Natural killer cell (primary cell): ENCODE results near the gene NME7. TPM values are rescaled to one million over a fixed set of nuclear protein-coding genes. Genes with fewer than 3 reads are reported as not detected.

Experiments
- ATAC-seq, 3 donors: fragments of 150-1000 bp in 2 of 3; fragments of 200-7000 bp in 1 of 3; cut with Tn5 transposase; 1 replicate in 1 of 3; 2 replicates in 2 of 3; pipeline ENCODE4 v1.10.0; 2021; ENCODE audit warnings: mild to moderate bottlenecking in 2 of 3, moderate library complexity in 2 of 3
- DNase-seq, 2 donors: peaks; one replicate each; pipeline versions ENCODE4 v3.0.0 to v3.0.0-alpha.2; 2013 to 2021; ENCODE audit warnings: mixed read lengths in 1 of 2
- H3K27ac ChIP-seq: one replicate; pipeline ENCODE4 v1.5.1; 2013; ENCODE audit warnings: mild to moderate bottlenecking, low read length
- H3K27me3 ChIP-seq: one replicate; pipeline ENCODE4 v1.6.1; 2013; ENCODE audit warnings: low read length; ENCODE audit not compliant: control insufficient read depth, insufficient read depth
- H3K36me3 ChIP-seq: one replicate; pipeline ENCODE4 v1.6.1; 2013; ENCODE audit warnings: low read length; ENCODE audit not compliant: control insufficient read depth, insufficient read depth
- H3K4me1 ChIP-seq: one replicate; pipeline ENCODE4 v1.6.1; 2013; ENCODE audit warnings: low read length; ENCODE audit not compliant: control insufficient read depth, insufficient read depth
- H3K4me3 ChIP-seq: one replicate; pipeline ENCODE4 v1.5.1; 2013; ENCODE audit warnings: low read length
- H3K9me3 ChIP-seq: one replicate; pipeline ENCODE4 v1.6.1; 2013; ENCODE audit warnings: low read length; ENCODE audit not compliant: control insufficient read depth, insufficient read depth
- H3K27ac Mint-ChIP-seq, 2 donors: one replicate each; pipeline ENCODE4 v1.8.0; 2022; ENCODE audit warnings: mild to moderate bottlenecking in 2 of 2, mixed read lengths in 2 of 2, moderate library complexity in 1 of 2
- H3K27me3 Mint-ChIP-seq, 2 donors: one replicate each; pipeline ENCODE4 v1.8.0; 2022; ENCODE audit warnings: low read depth in 2 of 2, mixed read lengths in 2 of 2
- H3K36me3 Mint-ChIP-seq: one replicate; pipeline ENCODE4 v1.8.0; 2022; ENCODE audit warnings: mixed read lengths
- H3K4me1 Mint-ChIP-seq, 2 donors: one replicate each; pipeline ENCODE4 v1.8.0; 2022; ENCODE audit warnings: mixed read lengths in 2 of 2
- H3K4me3 Mint-ChIP-seq: one replicate; pipeline ENCODE4 v1.8.0; 2022; ENCODE audit warnings: mild to moderate bottlenecking, moderate library complexity, mixed read lengths
- H3K9me3 Mint-ChIP-seq, 2 donors: one replicate each; pipeline ENCODE4 v1.8.0; 2022; ENCODE audit warnings: mixed read lengths in 2 of 2
- CTCF ChIP-seq: fragments of 200-600 bp; IDR thresholded peaks from one replicate; pipeline ENCODE4 v1.8.0; 2022; ENCODE audit warnings: antibody characterized with exemption
- WGBS: methylation state at CpG from one replicate; pipeline ENCODE4 v1.1.7; 2013; ENCODE audit warnings: missing lambda C conversion rate; ENCODE audit not compliant: insufficient coverage; 5-methylcytosine and 5-hydroxymethylcytosine counted together
- intact Hi-C: fragments of 100-400 bp; cut with micrococcal nuclease; formaldehyde crosslinking; loops from one replicate; pipeline ENCODE4 v1.14.2; 2022
- total RNA-seq, 4 donors: library from RNA; stranded (reverse); fragments of 120-200 nt in 1 of 4; gene quantifications; one replicate each; pipeline versions ENCODE4 v1.2.3 to v1.2.4, GENCODE V29; 2013 to 2022

The NME7 gene
- total RNA-seq, 3 donors from 2014 or later (not counting 1 experiment from before 2014, with no cell fraction given) = 5.2 to 9.9 (median 9.8) TPM

- Mint-ChIP-seq H3K27me3 (no peaks in the 10 kb centered on the region), H3K27ac (no peak overlapping the region), H3K9me3 (no peaks in the 10 kb centered on the region), H3K4me1 (peaks cover 5 to 11% of the 10 kb centered on the region in 2 donors), H3K4me3 (no peak overlapping the region), H3K36me3 (peaks cover 13% of the 10 kb centered on the region)
- no peaks in the 10 kb centered on the region for H3K4me1 ChIP-seq
- H3K9me3 ChIP-seq = no peaks in the 10 kb centered on the region
- ATAC-seq = no peak
- intact Hi-C loops = no loop called here
- TF ChIP-seq CTCF = no peak
- H3K4me3 ChIP-seq = no peak overlapping the region
- no peak for DNase-seq
- no peak overlapping the region for H3K27ac ChIP-seq
- H3K36me3 ChIP-seq = peaks cover 71% of the 10 kb centered on the region
- H3K27me3 ChIP-seq = no peaks in the 10 kb centered on the region
Observed at GRCh38 chr1:169387399-169387798, 19.8 kb upstream of the NME7 start.

GRCh38 chr1:169383449-169383848, 15.9 kb upstream of the NME7 start:
- Histone ChIP-seq H3K9me3 (no peaks in the 10 kb centered on the region), H3K36me3 (peaks cover 78% of the 10 kb centered on the region), H3K4me3 (no peak overlapping the region), H3K27ac (no peak overlapping the region), H3K27me3 (no peaks in the 10 kb centered on the region), H3K4me1 (no peaks in the 10 kb centered on the region)
- peaks cover 0 to 6% of the 10 kb centered on the region in 2 donors for H3K4me1 Mint-ChIP-seq
- DNase-seq (no peak), ATAC-seq (no peak)
- H3K27me3 Mint-ChIP-seq = no peaks in the 10 kb centered on the region
- no peak overlapping the region for H3K4me3 Mint-ChIP-seq
- no peaks in the 10 kb centered on the region for H3K9me3 Mint-ChIP-seq
- intact Hi-C loops = no loop called here
- H3K27ac Mint-ChIP-seq = no peak overlapping the region
- WGBS = 94% methylated on average over 2 of the region's 4 CpGs
- no peak for TF ChIP-seq CTCF
- peaks cover 21% of the 10 kb centered on the region for H3K36me3 Mint-ChIP-seq

GRCh38 chr1:169381162-169381561, 13.6 kb upstream of the NME7 start:
- no peak for TF ChIP-seq CTCF
- H3K4me1 ChIP-seq = no peaks in the 10 kb centered on the region
- no peak overlapping the region for H3K4me3 ChIP-seq
- Mint-ChIP-seq H3K27me3 (no peaks in the 10 kb centered on the region), H3K9me3 (no peaks in the 10 kb centered on the region), H3K4me1 (peaks cover 0 to 6% of the 10 kb centered on the region in 2 donors), H3K4me3 (no peak overlapping the region), H3K27ac (no peak overlapping the region), H3K36me3 (peaks cover 25% of the 10 kb centered on the region)
- H3K9me3 ChIP-seq = no peaks in the 10 kb centered on the region
- peaks cover 82% of the 10 kb centered on the region for H3K36me3 ChIP-seq
- H3K27me3 ChIP-seq = no peaks in the 10 kb centered on the region
- no peak overlapping the region for H3K27ac ChIP-seq
- ATAC-seq (no peak), DNase-seq (no peak)
- intact Hi-C loops = no loop called here

- intact Hi-C loops = no loop called here
- Mint-ChIP-seq H3K9me3 (no peaks in the 10 kb centered on the region), H3K36me3 (peaks cover 9% of the 10 kb centered on the region), H3K4me1 (peaks cover 12 to 13% of the 10 kb centered on the region in 2 donors), H3K4me3 (no peak overlapping the region), H3K27ac (peak overlapping the region in 1 of 2 donors; percentile 23), H3K27me3 (no peaks in the 10 kb centered on the region)
- peaks cover 40% of the 10 kb centered on the region for H3K36me3 ChIP-seq
- DNase-seq (peak in 1 of 2 donors; percentile 41), ATAC-seq (no peak)
- 40% methylated on average over 1 of the region's 1 CpG for WGBS
- H3K9me3 ChIP-seq = no peaks in the 10 kb centered on the region
- H3K27ac ChIP-seq = no peak overlapping the region
- H3K4me3 ChIP-seq = no peak overlapping the region
- H3K27me3 ChIP-seq = no peaks in the 10 kb centered on the region
- TF ChIP-seq CTCF = no peak
- peaks cover 10% of the 10 kb centered on the region for H3K4me1 ChIP-seq
Observed at GRCh38 chr1:169371404-169371803, 3.8 kb upstream of the NME7 start.
